ENCODE data around the gene XRN2.
A peak's percentile ranks its signal among the peaks of the same experiment; 100 is the strongest.

XRN2 gene

GRCh38 chr20:21322083-21322710 is 19.1 kb downstream of the XRN2 start:
- Mint-ChIP-seq H3K9me3 (peaks cover 12% of the 10 kb centered on the region), H3K36me3 (ENCODE audit: low read depth) (peaks cover 47% of the 10 kb centered on the region), H3K27me3 (no peaks in the 10 kb centered on the region), H3K27ac (no peak overlapping the region), H3K4me3 (no peak overlapping the region), H3K4me1 (ENCODE audit: low read depth) (peaks cover 80% of the 10 kb centered on the region)

DNA sequence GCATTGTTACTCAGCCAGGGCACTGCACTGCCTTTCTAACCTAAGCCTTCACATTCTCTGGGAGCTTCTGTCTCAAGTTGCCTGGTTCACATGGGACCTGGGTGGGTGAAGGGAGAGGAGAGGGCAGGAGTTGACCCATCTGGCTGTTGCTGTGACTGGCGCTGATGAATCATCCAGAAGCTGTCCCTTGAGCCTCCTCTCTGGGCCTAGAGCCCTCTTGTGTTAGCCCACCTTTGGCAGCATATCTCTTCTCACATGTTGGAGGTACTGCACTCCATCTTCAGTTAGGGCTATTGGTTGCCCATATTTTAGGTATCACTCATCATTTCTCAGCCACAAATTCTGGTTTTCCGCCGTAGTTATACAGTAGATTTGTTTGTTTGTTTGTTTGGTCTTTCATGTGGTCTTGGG is 19.8 kb downstream of the XRN2 start:
- no peaks in the 10 kb centered on the region for H3K27me3 Mint-ChIP-seq
- peaks cover 44% of the 10 kb centered on the region for H3K36me3 Mint-ChIP-seq (ENCODE audit: low read depth)
- H3K4me1 Mint-ChIP-seq (ENCODE audit: low read depth), result peaks cover 73% of the 10 kb centered on the region
- H3K4me3 Mint-ChIP-seq, result no peak overlapping the region
- H3K9me3 Mint-ChIP-seq, result peaks cover 12% of the 10 kb centered on the region
- peak overlapping the region; percentile 24 for H3K27ac Mint-ChIP-seq

DNA sequence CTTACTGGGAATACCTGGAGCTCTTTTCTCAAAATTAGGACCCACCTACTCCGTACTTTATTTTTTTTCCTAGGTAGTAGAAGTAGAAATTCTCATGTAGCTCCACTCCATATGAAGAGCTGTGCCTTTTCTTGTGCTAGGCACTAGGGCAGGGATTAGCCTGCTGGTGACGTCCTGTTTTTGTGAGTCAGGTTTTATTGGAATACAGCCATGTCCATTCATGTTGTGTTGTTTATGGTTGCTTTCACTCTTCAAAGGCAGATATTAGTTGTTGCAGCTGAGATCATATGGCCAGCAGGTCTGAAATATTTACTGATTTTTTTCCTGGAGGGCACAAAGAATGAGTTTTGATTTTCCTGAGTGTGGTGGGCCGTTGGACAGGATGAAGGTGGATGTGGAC is 20.5 kb downstream of the XRN2 start:
- no peak overlapping the region for H3K4me3 Mint-ChIP-seq
- peaks cover 10% of the 10 kb centered on the region for H3K9me3 Mint-ChIP-seq
- peaks cover 70% of the 10 kb centered on the region for H3K4me1 Mint-ChIP-seq (ENCODE audit: low read depth)
- H3K27me3 Mint-ChIP-seq, result no peaks in the 10 kb centered on the region
- peak overlapping the region; percentile 23 for H3K27ac Mint-ChIP-seq
- H3K36me3 Mint-ChIP-seq (ENCODE audit: low read depth), result peaks cover 44% of the 10 kb centered on the region

DNA sequence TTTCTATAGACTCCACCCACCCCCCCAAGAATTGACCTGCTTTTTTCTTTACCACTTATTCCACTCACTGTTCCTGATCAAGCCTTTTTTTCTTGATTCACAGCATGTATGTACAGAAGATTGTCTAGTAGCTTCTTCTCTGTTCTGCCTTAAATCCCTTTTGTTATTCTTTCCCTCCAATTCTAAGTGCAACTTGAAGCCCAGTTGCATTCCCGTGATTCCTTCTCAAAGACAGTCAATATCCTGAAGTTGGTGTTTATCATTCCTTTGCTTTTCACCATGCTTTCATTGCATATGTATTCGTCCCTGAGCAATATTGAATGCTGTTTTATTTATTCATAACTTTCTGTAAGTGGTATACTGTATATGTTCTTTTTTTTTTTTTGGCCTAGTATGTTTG is 21.0 kb downstream of the XRN2 start:
- Mint-ChIP-seq H3K36me3 (ENCODE audit: low read depth) (peaks cover 44% of the 10 kb centered on the region), H3K4me3 (no peak overlapping the region), H3K27me3 (no peaks in the 10 kb centered on the region), H3K27ac (peak overlapping the region; percentile 23), H3K9me3 (peaks cover 5% of the 10 kb centered on the region), H3K4me1 (ENCODE audit: low read depth) (peaks cover 65% of the 10 kb centered on the region)

DNA sequence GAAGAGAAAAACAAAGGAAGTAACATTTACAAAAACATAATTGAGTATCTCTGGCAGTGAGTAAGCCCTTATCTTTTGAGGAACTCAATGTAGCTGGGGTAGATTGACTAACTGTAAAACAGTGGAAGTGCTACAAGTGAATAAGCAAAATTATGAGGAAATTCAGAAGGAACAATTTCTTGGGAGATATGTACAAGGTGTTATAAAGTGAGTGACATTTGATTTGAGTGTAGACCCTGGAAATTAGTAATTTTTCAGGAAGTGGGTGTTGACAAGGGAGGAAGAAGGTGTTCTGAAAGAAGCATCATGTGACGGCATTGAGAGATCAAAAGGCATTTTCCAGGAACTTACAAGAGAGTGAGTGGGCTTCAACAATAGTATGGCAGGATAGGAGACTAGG is 22.2 kb downstream of the XRN2 start:
- H3K36me3 Mint-ChIP-seq (ENCODE audit: low read depth), result peaks cover 46% of the 10 kb centered on the region
- peak overlapping the region; percentile 42 for H3K4me3 Mint-ChIP-seq
- H3K4me1 Mint-ChIP-seq (ENCODE audit: low read depth), result peaks cover 62% of the 10 kb centered on the region
- H3K27ac Mint-ChIP-seq, result peak overlapping the region; percentile 75
- H3K9me3 Mint-ChIP-seq, result peaks cover 4% of the 10 kb centered on the region
- no peaks in the 10 kb centered on the region for H3K27me3 Mint-ChIP-seq

DNA sequence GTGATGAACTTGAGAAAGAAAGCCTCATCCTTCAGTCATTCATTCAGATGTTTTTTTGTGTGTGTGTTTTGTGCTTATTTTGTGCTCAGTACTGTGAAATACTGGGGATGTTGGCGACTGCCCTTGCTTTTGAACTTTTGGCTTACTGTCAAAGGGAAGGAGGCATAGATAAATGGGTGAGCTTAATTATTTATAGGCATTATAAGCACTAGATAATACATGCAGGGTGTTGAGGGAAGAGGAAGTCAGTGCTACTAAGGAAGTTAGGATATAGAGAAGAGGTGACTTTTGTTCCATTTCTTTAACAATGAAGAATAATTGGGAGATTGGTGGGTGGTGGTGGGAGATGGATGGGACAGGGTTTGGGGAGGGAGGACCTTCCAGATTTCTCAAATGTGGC is 23.6 kb downstream of the XRN2 start:
- Mint-ChIP-seq H3K4me3 (no peak overlapping the region), H3K36me3 (ENCODE audit: low read depth) (peaks cover 50% of the 10 kb centered on the region), H3K9me3 (no peaks in the 10 kb centered on the region), H3K27me3 (no peaks in the 10 kb centered on the region), H3K4me1 (ENCODE audit: low read depth) (peaks cover 55% of the 10 kb centered on the region), H3K27ac (no peak overlapping the region)

DNA sequence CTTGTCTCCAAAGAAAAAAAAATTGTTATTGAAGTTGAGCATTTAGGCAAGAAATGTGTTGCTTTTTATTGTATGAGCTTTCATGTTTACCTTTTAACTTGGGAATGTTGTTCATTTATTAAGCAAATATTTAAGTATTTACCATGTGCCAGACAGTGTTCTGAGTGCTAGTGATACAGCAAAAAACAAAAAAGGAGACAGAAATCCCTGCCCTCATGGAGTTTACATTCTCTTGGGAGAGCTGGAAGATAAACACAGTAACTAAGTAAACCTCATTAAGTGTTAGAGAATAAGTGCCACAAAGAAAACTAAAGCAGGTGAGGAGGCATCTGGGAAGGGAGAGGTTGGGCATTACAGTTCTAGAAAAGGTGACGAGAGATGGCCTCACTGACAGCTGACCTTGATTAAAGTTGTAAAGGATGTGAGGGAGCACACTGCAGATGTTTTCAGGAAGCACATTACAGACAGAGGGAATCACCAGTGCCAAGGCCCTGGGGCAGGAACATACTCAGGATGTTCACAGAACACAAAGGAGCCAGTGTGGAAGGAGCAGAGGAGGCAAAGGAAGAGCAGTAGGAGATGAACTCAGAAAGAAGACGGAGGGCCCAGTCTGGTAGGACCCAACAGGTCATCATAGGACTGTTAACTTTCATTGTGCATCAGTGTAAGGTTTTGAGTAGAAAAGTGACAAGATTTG is 33.5 kb downstream of the XRN2 start:
- peak overlapping the region; percentile 27 for H3K27ac Mint-ChIP-seq
- peaks cover 3% of the 10 kb centered on the region for H3K4me1 Mint-ChIP-seq (ENCODE audit: low read depth)
- no peak overlapping the region for H3K4me3 Mint-ChIP-seq
- H3K36me3 Mint-ChIP-seq (ENCODE audit: low read depth), result peaks cover 90% of the 10 kb centered on the region
- H3K9me3 Mint-ChIP-seq, result no peaks in the 10 kb centered on the region
- no peaks in the 10 kb centered on the region for H3K27me3 Mint-ChIP-seq

GRCh38 chr20:21338291-21338690 is 35.2 kb downstream of the XRN2 start:
- peaks cover 3% of the 10 kb centered on the region for H3K4me1 Mint-ChIP-seq (ENCODE audit: low read depth)
- no peaks in the 10 kb centered on the region for H3K27me3 Mint-ChIP-seq
- H3K4me3 Mint-ChIP-seq, result no peak overlapping the region
- H3K9me3 Mint-ChIP-seq, result no peaks in the 10 kb centered on the region
- no peak overlapping the region for H3K27ac Mint-ChIP-seq
- peaks cover 85% of the 10 kb centered on the region for H3K36me3 Mint-ChIP-seq (ENCODE audit: low read depth)

DNA sequence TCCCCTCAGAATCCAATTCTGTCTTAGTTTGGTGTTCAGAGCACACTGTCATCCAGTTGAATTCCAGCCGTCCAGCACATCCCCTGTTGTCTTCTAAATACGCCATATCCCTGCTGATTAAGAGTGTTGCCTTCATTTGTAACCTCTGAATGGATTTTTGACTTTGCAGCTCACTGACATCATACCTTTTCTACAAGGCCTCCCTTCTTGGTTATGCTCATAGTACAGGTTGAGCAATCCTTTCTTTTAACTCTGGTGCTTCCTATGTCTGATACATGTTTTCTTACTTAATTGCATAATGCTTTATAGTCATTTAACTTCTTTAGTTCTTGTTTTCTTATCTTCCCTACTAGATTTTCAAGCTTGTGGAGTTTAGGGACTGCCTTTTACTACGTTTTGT is 36.4 kb downstream of the XRN2 start:
- Mint-ChIP-seq H3K9me3 (no peaks in the 10 kb centered on the region), H3K27me3 (no peaks in the 10 kb centered on the region), H3K4me3 (no peak overlapping the region), H3K36me3 (ENCODE audit: low read depth) (peaks cover 81% of the 10 kb centered on the region), H3K27ac (no peak overlapping the region), H3K4me1 (ENCODE audit: low read depth) (peaks cover 3% of the 10 kb centered on the region)

- Mint-ChIP-seq H3K36me3 (ENCODE audit: low read depth) (peaks cover 68% of the 10 kb centered on the region), H3K27ac (no peak overlapping the region)
Observed at GRCh38 chr20:21340991-21341697, 38.0 kb downstream of the XRN2 start.

DNA sequence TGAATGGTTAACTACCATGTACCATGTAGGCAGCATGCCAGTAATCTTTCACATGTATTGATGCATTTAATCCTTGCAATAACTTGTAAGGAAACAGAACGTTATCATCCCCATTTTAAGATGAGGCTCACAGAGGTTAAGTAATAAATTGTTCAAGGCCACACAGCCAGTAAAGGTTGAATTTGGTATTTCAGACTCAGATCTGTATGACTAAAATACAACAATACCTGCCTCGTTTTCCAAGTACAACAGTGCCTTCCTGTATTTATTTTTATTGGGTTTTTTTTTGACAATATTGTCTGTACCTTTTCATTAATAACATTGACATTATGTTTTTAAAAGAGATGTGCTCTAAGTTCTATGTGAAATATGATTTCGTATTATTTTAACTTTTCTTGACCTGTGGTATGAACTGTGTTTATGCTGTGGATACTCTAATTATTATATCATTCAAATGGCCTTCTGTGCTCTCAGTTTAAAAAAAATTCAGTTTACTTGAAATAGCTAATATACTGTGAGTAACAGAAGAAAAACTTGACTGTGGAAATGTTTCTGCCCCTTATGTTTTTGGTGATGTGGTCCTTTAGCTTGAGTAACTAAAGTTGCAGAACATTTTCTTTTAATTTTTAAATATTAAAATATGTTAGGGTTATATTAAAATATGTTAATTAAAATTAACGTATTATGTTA is 39.7 kb downstream of the XRN2 start:
- H3K27ac Mint-ChIP-seq, result no peak overlapping the region
- peaks cover 64% of the 10 kb centered on the region for H3K36me3 Mint-ChIP-seq (ENCODE audit: low read depth)

More at GRCh38 chr20:21340991-21341697, 38.0 kb downstream of the XRN2 start:
- Mint-ChIP-seq H3K4me1 (ENCODE audit: low read depth) (peaks cover 3% of the 10 kb centered on the region), H3K9me3 (no peaks in the 10 kb centered on the region), H3K27me3 (no peaks in the 10 kb centered on the region), H3K4me3 (no peak overlapping the region)

DNA sequence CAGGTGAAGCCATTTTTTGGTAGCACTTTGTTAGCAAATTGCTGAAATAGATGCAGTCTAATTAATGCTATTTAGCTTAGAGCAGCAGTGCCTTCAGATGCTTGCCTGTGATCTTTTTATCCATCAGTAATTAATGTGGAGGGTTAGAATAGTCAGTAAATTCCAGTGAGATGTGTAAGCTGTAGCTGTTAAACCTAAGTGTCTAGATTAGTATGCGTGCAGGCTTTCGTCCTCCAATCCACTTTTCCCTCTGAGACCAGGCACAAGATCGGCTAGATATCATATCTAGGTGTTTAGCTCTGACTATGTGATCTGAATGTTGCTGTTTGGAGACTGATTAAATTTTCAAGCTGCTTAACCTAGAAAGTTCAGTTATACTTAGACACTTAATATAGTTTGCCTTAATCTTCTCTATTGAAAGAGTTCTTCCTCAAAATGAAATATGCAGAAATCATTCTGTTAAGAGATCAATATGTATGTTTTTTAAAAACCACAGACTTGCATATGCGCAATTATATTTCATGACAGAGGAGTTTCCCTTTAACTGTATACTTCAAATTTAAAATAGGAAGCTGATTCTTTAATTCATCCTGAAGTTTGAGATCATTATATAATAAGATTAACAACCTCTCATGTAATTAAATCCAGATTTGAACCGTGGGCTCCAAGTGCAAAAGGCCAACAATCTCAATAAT is 41.2 kb downstream of the XRN2 start:
- Mint-ChIP-seq H3K27ac (no peak overlapping the region), H3K9me3 (no peaks in the 10 kb centered on the region), H3K27me3 (no peaks in the 10 kb centered on the region), H3K4me1 (ENCODE audit: low read depth) (no peaks in the 10 kb centered on the region), H3K4me3 (no peak overlapping the region), H3K36me3 (ENCODE audit: low read depth) (peaks cover 66% of the 10 kb centered on the region)

More for the DNA sequence above, 39.7 kb downstream of the XRN2 start:
- Mint-ChIP-seq H3K9me3 (no peaks in the 10 kb centered on the region), H3K27me3 (no peaks in the 10 kb centered on the region), H3K4me1 (ENCODE audit: low read depth) (no peaks in the 10 kb centered on the region), H3K4me3 (no peak overlapping the region)

GRCh38 chr20:21344961-21345360 is 41.8 kb downstream of the XRN2 start:
- no peak overlapping the region for H3K27ac Mint-ChIP-seq
- no peaks in the 10 kb centered on the region for H3K4me1 Mint-ChIP-seq (ENCODE audit: low read depth)
- peaks cover 62% of the 10 kb centered on the region for H3K36me3 Mint-ChIP-seq (ENCODE audit: low read depth)
- no peak overlapping the region for H3K4me3 Mint-ChIP-seq
- H3K9me3 Mint-ChIP-seq, result no peaks in the 10 kb centered on the region
- no peaks in the 10 kb centered on the region for H3K27me3 Mint-ChIP-seq

- H3K4me1 Mint-ChIP-seq (ENCODE audit: low read depth), result no peaks in the 10 kb centered on the region
- no peaks in the 10 kb centered on the region for H3K9me3 Mint-ChIP-seq
- H3K27me3 Mint-ChIP-seq, result no peaks in the 10 kb centered on the region
- H3K27ac Mint-ChIP-seq, result no peak overlapping the region
- no peak overlapping the region for H3K4me3 Mint-ChIP-seq
- peaks cover 53% of the 10 kb centered on the region for H3K36me3 Mint-ChIP-seq (ENCODE audit: low read depth)
Observed at GRCh38 chr20:21352703-21353102, 49.6 kb downstream of the XRN2 start.
